ENCODE measurements around the gene FAM236A.
"Not testable (repeated sequence)": the region's sequence is repeated elsewhere in the genome, so short reads cannot be mapped to it uniquely, and the experiment has no call there.

FAM236A gene

GRCh38 chrX:72937906-72938305 is at the start of gene FAM236A:
FAM236A (plus strand) TSS chrX:72938206; CDS start chrX:72938263, 57 bp downstream.
- DNase-seq (ENCODE audit: insufficient read length, low spot score); FAIRE-seq: not testable (repeated sequence)

GRCh38 chrX:72889740-72890139 is 48.3 kb upstream of the FAM236A start:
- FAIRE-seq; DNase-seq (ENCODE audit: insufficient read length, low spot score): not testable (repeated sequence)

DNA sequence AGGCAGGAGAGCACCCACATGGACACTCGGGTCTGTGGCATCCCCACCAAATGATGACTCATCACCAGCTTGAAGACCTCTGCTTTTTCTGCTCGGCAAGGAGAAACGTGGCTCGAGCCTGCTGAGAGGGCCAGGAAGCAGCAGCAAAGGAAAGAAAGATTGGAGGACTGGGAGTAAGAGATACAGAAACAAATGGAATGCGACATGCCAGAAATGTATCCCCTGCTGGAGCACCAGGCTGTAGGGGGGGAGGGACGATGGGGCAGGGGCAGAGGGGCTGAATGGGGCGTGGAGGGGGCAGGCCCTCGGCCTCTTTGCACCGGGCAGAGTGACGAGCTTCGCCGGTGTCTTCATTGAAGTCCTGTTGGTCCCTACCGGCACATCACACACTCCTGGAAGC is 25.7 kb upstream of the FAM236A start, which contains the start of gene FAM236C:
Gene FAM236C (plus strand): TSS at position 301 of the 400 bp plus-strand sequence. CDS start 100 bp downstream, outside the sequence.
- FAIRE-seq = not testable (repeated sequence)

DNA sequence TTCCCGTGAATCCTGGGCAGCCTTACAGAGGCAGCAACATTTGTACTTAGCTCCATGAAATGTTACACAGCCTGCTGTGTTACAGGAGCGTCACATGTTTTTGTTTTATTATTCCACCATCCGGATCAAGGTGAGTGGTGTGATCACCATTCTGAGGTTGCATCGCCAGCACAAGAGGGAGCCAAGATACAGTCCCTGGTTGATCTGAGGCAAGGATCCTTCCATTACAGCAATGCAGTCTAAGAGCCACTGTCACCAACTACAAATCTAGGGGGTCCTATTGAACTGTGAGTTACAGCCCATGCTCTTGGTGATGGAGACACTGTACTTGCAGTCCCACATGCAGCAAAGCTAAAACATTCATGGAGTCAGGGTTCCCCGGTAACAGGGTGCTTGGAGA is 21.9 kb upstream of the FAM236A start:
- not testable (repeated sequence) for FAIRE-seq; DNase-seq (ENCODE audit: insufficient read length, low spot score)

More for the DNA sequence above, 25.7 kb upstream of the FAM236A start, which contains the start of gene FAM236C:
- not testable (repeated sequence) for DNase-seq (ENCODE audit: insufficient read length, low spot score)

GRCh38 chrX:72932283-72932682 is 5.7 kb upstream of the FAM236A start:
- DNase-seq (ENCODE audit: insufficient read length, low spot score); FAIRE-seq: not testable (repeated sequence)

DNA sequence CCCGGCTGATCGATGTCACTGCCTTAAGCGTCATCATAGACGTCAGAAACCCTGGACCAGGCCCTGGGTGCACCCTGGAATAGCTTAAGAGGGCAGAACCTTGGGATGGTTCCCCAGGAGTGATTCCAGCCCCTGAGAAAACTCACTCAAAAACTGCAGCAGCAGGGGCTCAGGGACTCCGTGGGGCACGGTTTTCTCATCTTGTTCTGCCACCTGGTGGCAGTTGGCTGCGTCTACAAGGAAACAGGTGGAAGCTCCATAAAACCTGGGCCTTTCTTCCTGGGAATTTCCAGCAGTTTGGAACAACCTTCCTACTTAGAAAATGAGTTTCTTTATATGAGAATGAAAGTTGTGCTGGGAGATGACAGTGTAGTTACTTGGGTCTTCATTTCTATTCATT is 1.6 kb upstream of the FAM236A start:
- peak; percentile 94 for FAIRE-seq
- not testable (repeated sequence) for DNase-seq (ENCODE audit: insufficient read length, low spot score)

DNA sequence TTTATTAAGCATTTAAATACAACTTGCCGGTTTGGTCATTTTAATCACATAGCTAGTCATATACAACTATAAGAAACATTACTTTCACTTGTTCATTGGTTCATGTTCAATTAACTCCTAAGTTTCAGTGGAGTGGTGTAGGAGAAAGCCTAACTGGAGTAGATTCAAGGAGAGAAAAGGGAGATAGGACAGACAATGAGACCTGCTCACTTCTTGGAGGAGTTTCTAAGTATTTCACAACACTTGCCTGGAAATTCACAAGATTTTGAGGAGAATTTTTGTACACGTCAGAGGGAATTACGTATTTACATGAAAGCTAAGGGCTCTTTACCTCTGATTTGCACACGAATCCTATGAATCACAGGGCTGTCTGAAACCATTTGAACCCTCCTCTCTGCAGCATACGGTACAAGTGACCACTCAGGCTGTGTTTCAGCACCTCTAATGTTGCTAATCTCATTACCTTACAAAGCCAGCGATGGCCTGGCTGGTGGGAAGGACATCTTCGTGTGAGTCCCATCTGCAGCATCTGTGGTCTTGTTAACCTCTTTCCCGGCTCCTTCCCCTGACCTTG is 1.0 kb upstream of the FAM236A start:
- not testable (repeated sequence) for FAIRE-seq; DNase-seq (ENCODE audit: insufficient read length, low spot score)

DNA sequence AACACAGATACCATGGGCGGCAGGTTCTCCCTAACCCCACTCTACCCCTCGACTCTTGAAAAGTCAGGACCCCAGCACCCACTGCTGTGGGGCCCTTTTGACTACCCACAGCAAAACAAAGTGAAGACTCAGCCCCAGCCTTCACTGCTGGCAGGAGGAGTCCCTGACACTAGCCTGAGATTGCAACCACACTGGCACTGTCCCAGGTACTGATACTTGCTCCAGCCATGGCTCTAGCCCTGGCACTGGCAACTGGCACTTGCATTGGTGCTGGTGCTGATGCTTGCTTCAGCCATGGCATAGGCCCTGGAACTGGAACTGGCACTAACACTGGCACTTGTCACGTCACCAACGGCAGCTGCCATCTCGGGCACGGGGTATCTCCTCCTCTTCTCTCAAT is 4.3 kb downstream of the FAM236A start:
- not testable (repeated sequence) for DNase-seq (ENCODE audit: insufficient read length, low spot score)
- FAIRE-seq = peak; percentile 56

DNA sequence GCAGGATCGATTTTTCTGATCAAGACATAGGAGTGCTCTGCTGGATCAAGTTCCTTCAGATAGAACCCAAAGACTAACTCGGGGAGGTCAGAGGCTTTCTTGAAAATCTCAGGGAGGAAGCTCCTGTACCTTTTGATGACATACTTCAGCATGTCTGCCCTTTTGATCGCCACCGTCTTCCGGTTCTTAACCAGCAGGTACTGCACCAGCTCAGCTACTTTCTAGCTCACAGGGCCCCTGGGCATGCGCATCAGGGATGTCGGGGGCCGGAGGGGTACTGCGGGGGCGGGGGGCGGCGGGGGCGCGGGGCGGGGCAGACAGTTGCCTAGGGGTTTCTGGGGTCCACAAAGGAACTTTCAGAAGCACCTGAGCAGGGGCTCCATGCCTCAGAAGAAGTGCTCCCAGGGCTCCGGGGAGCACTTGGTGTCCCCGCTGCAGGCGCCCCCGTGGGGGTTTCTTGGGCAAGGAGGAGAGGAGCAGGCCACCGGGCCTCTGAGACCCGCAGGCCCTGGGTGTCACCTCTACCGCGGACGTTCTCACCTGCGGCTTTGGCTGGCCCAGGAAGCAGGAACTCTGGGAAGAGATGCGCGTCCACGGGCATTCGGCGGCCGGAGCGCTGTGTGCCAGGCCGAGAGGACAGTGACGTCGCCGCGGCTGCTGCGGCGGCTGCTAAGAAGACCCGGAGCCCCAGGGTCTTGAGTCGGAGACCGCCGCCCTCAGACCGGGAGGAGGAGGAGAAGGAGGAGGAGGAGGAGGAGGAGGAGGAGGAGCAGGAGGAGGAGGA is 5.2 kb downstream of the FAM236A start:
- FAIRE-seq = peak; percentile 82
- not testable (repeated sequence) for DNase-seq (ENCODE audit: insufficient read length, low spot score)

DNA sequence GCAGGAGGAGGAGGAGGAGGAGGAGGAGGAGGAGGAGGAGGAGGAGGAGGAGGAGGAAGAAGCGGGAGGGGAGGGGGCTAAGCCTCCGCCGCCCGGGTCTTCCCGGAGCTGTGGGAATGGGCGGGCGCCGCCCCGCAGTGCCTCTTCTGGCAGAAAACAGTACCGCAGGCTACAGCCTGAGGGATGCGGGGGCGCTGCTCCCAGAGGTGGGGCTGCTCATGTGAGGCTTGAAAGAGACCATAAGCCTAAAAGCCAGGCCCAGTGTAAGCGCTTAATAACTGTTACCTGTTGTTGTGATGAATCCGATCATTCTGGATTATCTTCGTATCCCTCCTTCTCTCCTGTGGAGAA is 5.8 kb downstream of the FAM236A start, which contains the start of gene DMRTC1:
Gene DMRTC1 (minus strand): TSS at position 19 of the 351 bp plus-strand sequence. CDS start 68,143 bp downstream, outside the sequence.
- not testable (repeated sequence) for DNase-seq (ENCODE audit: insufficient read length, low spot score)
- FAIRE-seq = peak; percentile 99

GRCh38 chrX:72959971-72960370 is 22.0 kb downstream of the FAM236A start:
- not testable (repeated sequence) for FAIRE-seq

DNA sequence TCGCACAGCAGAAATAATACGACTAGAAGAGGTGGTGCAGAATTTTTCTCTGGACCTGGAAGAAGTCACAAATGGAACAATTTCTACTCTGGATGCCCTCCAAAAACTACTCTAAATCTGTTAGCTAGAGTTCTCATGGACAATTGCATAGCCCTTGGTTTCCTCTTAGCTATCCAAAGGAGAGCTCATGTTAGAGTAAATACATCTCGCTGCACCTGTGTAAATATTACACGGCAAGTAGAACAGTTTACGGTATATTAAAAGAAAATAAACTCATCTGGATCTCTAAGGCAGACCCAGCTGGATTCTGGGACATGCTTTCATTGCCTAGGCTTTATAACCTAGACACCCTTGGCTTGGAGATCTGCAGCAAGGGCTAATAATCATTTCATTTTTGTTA is 33.9 kb downstream of the FAM236A start:
- not testable (repeated sequence) for FAIRE-seq; DNase-seq (ENCODE audit: insufficient read length, low spot score)

More at GRCh38 chrX:72959971-72960370, 22.0 kb downstream of the FAM236A start:
- DNase-seq (ENCODE audit: insufficient read length, low spot score) = not testable (repeated sequence)

GRCh38 chrX:72974885-72975284 is 36.9 kb downstream of the FAM236A start:
- FAIRE-seq; DNase-seq (ENCODE audit: insufficient read length, low spot score): not testable (repeated sequence)

- DNase-seq (ENCODE audit: insufficient read length, low spot score); FAIRE-seq: not testable (repeated sequence)
Observed at GRCh38 chrX:72980894-72981469, 43.0 kb downstream of the FAM236A start.

Data from D721Med (cell line).